NCI-H2081 (cell line): ENCODE data around the gene PELO.
A peak's percentile ranks its signal among the peaks of the same experiment; 100 is the strongest.

Experiments
- DNase-seq, 2 experiments: peaks; one replicate each; lab custom pipeline; 2025; lab: John Stamatoyannopoulos, UW

Gene PELO

DNA sequence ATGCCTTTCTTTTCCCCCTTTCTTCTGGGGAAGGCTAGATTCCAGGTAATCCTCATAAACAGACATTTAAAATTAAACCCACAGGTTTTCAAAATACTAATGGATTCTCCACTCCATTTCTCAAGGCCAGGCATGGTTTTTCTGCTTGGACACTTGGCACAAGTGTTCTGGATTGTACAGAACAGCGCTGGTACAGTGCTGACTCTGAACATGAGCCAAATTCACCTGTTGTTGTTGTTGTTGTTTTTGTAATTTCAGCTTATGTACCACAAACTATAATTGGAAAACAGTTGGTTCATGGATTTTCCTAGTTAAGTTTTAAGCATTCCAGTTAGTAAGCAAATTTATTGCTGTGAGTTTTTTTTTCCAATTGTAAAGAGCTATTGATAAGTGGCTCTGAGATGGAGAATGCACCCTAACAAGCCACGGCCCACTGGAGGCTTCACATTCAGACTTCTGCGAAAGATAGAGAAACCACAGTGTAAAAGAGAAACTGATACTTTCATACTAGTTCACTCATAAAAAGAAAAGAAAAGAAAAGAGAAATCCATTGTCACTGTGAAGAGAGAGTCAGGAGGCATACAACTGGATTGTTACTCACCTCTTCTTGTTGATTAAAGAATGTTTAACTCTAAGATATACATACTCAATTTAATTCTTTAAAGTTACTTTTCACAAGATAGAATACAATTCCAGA lies 16.2 kb upstream of the PELO start:
- no peak for DNase-seq

DNA sequence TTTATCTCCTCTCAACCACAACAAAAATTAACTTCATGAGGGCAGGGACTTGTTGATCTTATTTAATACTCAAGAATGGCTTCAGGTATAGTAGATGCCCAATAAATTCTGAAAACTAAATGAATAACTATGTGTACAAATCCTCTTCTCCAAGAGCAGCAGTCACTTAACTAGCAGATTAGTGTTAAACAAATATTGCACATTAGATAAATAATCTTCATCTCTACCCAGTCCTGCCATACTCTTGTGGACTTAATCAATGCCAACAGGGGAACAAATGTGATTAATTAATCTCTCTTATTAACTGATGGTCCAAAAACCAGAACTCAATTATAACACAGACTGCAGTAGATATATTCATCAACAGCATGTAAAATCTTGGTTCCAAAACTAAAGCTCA lies 15.0 kb upstream of the PELO start:
- DNase-seq = no peak

DNA sequence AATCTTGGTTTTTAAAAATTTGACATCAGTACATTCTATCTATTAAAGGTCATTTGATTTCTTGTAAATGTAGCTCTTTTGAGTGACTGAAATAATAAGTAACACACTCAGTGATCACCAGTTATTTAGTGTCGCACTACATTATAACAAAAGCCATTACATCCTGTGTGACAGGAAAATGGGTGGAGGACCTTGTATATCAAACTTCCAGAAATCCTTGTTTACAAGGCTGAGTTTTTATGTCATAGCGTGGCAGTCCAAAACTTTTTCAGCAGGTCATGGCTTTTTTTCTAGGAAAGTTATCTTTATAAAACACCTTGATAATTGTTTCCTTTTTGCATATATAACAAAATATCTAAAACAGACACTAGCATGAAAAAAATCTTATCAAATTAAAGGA lies 14.4 kb upstream of the PELO start:
- DNase-seq = no peak

DNA sequence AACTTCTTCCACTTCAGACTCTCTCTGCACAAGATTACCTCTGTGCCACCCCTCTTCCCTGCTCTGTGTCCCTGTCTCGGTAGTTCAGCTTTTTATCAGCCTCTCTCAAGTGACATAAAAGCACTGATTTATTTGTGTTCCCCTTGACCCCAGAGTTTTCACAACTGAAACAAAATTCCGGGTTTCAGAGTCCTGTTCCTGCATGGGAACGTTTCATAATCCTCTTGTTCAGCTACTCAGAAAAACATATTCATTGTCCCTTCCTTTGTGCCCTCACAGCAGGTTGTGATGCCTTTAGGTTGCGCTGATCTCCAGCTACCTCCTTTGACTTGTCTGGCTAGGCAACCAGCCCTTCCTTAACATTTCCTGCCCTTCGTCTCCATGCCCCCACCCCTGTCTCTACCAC lies 13.7 kb upstream of the PELO start:
- no peak for DNase-seq

DNA sequence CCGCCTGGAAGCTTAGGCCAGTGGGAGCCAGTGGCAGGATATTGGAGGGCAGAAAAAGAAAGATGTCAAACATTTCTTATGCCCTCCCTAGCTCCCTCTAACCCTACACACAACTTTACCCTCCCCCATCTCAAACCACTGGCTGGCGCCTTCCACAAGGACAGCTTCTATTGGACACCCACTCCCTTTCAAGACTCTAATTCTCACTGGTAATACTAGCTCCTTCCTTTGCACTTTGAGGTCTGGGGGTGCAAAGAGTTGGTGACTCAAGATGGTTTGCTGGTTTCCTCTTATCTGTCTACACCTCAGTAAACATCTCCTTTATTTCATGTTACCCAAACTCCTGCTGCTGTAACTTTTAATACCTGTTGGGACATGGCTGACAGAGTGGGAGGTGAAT lies 11.6 kb upstream of the PELO start:
- DNase-seq = no peak

DNA sequence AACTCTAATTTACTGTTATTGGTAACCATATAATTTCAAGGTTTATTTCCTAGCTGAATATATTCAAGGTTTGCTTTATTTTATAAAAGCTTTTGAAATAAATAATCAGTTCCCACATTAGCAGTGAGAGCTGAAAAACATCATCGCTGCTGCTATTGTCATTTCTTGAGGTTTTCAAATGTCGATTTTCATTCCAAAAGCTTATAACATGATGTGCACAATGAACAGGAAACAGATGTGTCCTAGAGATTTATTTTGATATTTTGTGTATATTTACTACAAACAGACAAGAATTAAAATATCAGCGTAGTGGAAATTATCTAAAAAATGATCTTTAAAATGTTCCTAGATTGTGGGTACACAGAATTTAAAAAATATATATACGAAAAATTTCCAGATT lies 10.5 kb upstream of the PELO start:
- no peak for DNase-seq

DNA sequence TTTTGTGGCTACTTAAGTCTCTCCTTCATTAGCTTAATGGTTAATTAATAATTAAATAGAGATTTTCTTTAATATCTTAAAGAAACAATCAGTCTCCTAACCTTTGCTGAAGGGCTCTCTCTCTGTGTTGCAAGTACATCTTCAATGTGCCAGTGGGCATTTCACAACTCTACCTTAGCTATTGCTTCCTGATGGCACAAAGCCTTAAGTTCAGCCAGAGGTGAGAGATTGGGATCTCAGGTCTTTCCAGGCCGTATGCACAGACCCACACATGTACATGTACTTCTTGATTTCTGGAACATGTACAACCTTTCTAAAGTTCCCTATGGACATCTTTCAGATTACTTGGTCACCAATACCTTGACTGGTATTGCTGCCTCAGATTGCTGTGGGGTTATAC lies 8.9 kb upstream of the PELO start:
- DNase-seq = no peak

DNA sequence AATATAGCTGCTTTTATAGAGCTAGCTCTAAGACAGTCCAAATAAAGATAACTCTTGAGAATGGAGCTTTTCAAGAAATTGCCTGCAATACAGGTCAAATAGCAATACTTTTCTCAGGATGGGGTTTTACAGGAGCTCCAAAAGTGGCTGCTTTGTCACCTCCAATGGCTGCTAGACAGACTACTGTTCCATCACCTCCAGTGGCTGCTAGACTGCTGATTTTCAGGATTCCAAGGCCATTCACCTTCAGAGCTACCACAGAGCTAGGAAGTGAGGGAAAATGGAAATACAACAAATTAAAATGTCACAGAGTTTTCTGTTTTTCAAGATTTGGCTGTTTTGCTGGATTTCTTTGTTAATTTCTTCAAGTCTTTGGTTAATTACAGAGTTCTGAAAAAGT lies 8.5 kb upstream of the PELO start:
- DNase-seq = no peak

DNA sequence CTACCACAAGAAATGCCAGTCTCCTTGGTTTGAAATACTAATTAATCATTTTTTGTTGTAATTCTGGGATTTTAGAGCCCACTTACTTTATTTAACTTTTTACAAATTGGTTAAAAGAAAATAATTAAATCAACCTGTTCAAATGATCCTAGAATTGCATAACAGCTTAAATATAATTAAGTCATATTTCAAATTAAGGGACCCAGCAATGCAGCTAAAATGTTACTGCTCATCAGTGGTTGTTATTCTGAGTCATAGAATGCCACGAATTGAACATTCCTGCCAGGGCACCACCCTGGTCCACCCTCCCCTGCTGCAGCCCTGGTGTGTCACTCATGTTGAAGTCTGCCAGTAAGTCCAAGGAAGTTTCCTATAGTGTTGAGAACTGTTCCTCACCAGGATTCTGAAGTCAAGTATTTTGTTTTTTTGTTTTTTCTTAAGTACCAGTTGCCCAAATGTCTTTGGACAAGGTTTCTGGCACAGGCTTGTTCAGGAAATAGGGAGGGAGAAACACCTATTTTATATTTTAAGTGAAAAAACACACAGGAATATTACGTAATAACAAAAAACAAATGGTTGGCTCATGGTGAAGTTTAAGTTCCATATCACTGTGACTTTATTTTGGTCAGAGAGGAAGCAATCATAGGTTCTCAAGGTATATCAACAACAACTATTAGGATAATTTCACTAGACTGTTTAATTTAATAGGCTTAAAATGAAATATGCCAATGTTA lies 4.3 kb upstream of the PELO start:
- no peak for DNase-seq

DNA sequence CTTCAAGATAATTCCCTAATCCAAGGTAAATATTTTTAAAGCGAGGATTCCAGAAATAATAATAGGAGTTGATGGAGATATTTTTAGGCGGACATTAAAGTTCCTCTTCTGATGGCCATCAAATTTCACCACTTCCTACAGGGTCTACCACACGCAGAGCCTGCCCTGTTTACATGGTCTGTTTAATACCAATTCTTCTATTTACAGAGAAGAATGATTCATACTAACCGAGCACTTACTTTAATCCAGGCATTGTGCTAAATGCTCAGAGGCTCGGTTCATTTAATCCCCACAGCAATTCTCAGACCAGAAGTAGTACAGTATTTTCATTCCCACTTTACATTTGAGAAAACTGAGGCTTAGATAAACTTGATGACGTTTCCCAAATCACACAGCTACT lies 3.0 kb upstream of the PELO start:
- no peak for DNase-seq

DNA sequence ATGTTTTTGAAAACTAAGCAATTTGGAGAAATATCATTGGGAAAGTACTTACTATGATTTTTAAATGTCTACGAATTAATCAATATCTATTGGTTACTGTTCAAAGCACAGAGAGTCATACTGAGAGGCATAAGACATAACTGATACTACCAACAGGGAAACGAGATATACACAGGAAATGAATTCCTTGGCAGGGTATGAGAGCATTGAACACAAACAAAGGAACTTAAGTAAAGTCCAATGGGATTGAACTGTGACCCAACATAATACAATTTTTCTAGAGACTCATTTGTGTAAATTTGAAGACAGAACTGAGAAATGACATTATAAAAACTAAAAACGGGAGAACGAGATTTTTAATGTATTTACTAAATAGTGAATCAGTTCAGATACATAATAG lies 1.3 kb upstream of the PELO start:
- no peak for DNase-seq

DNA sequence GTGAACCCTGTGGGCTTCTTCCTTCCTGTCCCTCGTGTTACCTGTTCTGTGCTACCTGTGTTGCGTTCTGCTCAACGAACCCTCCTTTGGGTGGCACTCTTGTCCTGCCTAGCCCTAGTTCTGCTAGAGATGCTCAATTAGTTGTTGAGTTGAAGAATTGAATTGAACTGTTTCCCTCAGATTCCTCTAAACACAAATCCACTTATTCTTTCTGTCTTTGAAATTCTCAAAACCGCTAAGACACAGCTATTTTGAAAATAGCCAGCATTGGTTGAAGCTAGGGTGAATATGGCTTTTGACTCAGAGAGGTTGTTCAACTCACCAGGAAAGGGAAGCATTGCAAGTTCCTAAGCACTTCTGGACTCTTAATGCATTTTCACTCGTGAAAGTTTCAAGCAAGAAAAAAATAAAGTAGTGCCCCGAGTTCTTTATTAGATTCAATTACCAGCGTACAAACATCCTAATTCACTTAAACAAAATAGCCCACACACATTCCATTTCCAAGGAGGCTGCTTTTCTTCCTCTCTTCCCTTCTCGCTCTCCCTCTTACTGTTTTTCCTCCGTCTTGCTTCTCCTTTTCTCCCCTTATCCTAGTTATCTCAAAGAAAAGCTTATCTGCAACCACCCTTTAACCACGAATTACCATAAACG lies 642 bp upstream of the PELO start:
- peak; percentile 21 to 41 for DNase-seq

DNA sequence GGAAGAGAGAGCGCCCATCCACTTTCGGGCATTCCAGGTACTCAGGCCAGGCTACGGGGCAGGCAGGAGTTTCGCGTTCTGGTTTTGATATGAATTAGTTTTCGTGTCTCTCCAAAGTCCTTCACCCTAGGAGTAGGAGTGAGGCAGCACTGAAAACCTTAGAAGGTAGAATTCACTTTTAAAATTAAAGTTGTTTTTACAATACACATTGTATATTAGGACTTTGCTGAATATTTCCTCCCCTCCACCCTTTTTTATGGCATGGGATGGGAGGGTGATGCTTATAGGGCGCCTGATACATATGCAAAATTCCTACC lies 747 bp downstream of the PELO start:
- no peak for DNase-seq

DNA sequence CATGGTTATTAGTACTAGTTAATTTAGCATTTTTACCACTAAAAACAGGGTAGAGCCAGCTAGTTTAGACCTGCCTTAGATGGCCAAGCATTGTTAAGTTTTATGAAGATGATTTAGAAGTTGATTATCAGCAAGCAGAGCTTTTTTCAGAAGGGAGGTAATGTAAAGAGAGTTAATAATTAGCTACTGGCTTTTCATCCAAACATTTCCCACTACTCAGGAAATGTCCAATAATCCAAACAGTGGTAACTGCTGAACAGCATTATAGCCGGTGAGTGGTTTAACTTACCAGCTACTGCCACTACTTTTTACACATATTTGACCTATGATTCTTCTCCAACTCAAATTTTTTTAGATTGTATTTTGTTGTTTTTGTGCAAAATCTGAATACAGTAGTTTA lies 1.7 kb downstream of the PELO start:
- no peak for DNase-seq

DNA sequence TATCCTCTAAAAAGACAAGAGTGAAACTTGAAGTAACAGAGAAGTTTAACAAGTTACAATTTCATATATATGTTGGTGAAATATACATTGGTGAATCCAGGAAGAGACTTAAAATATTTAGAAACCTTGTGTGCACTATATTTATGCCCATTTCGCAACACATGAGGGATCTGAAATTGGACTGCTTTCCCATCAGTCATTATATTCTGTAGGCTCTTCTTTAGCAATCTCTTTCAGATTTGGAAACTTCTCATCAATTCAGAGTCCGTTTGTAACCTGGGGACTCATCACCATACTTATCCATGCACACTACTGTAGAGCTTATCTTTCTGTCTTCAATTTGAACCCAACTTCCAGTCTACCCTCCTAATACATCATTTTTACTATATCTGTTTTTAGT lies 2.1 kb downstream of the PELO start:
- DNase-seq = no peak

DNA sequence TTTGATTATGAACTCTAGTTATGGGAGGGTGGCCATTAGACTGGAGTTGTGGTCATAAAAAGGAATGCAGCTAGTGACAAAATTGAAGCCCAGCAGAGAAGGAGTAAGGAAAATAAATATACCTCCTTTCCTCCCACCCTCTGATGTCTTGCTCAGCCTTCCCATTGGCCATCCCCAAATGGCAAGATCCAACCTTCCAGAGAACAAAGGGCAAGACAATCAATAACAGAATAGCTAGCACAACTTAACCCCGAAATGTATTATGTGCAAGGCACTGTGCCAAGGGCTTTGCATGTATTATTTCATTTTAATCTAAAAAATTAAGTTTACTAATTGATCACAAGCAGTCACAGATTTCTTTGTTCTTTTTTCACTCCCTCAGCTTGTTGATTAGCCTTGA lies 3.6 kb downstream of the PELO start:
- no peak for DNase-seq

DNA sequence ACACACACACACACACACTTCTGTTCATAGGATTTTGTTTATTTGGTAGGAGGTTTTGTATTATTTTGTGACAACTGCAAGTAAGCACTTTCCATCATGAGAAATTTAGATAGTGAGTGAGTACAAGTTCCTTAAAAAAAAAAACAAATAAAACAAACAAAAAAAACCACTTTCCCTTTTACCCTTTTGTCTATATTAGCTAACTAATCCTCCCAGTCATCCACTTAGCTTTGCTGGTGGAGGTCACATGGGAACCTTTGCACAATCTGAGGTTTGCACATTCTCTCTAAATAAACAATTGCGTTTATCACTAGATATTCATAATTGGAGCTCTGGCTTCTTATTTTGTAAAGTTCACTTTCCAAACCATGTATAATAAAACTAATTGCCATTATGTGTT lies 6.8 kb downstream of the PELO start:
- no peak for DNase-seq

DNA sequence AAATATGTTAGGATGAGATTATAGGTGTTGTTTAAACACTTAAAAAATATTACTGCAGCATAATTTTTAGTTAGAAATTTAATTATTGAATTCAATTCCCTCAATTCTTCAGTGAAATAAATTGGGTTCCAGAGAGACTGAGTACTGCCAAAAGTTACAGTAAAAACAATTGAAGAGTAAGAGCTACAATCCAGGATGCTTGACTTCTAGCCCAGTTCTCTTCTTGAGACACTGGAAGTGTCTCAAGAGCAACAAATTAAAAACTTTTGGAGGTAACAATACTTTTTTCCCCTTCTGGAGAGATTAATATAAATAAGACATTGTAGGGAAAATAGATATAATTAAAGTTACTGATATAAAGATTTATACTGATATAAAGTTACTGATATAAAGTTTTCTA lies 8.3 kb downstream of the PELO start:
- no peak for DNase-seq

DNA sequence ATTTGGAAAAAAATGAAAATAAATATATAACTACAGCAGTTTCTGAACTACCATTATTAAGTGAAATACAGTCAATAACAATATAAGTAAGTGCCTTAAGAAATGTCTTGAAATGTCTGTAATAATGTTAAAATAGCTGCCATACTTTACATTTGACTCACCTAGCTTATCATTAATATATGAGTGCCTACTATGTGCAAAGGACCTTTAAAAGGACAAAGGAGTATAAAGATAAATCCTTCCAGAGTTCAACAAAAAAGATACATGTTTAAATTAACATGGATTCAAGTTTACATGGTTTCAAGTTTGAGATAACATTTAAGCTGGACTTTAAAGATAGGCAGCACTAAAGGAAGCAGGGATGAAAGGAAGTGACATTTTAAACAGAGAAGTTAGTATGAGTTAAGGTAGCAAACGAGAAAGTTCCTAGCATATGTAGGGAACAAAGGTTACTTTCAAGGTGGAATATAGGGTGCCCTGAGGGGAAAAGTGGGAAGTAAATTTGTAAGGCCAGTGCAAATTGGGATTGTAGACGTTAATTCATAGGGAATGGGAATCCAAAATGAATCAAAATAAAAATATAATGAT lies 8.9 kb downstream of the PELO start:
- DNase-seq = no peak

DNA sequence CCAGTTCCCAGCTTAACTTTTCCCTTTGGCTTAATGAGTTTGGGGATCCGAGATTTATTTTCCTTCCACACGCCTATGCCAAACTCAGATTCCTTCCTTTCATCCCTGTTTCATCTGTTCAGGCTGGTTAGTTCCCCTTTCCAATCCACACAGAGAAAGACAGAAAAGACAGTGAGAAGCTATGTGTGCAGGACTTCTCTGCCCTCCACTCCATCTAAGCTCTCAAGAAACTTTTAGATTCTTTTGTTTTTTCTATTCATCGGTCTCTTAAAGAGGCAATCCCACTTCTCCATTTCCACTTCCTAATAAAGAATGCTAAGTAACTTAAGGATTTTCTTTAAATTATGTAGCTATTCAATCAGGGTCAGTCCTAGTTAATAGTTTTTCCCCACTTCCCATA lies 11.2 kb downstream of the PELO start:
- DNase-seq = no peak

DNA sequence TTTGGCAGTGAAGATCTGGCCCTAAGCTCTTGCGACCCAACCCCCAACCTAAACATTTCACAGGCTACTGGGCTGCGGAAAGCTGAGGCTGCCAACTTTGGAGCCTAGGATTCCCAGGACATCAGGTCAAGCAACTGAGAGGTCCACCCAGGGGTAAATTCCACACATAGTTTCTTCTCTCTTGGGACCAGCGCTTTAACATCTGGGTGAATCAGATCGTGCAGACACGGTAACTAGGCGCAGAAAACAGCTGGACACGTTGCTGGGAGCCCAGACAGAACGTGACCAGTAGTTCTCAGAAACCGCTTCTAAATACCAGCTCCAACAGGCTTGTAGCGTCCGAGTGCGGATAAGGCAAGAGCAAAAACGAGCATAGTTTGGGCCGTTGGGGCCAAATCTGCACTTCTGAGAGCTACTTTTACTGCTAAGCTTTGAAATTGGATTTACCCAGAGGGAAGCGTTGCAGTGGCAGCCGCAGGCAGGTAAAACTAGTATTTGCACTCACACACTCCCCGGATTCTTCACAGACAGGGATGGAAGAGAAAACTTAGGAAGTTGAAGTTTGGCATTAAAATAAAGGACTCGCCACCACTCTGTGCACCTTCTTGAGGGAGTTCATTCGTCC lies 11.8 kb downstream of the PELO start:
- peak in 1 of 2 experiments; percentile 13 for DNase-seq

DNA sequence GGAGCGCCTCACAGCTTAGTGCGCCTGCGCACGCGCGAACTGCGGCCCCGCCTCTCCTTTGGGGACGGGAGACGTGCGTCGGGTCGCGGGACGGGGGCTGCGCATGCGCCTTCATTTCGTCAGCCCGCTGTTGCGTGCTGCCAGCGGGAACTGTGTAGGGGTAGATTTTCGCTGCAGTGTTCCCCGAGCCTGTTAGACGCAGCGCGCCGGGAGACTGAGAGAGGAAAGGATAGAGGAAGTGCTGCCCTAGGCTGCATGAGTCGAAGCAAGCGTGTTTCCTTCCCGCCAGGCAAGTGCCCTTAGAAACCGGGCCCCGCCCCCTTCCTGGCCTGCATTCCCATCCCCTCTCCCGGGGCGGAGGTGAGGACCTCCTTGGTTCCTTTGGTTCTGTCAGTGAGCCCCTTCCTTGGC lies 12.3 kb downstream of the PELO start:
- peak; percentile 89 to 90 for DNase-seq
